Trophoblast cell (in vitro differentiated cells and primary cell): Measurements from ENCODE around the gene MYNN.

ENCODE experiments used
- DNase-seq, 2 donors: peaks; one replicate each; pipeline ENCODE4 v3.0.0-alpha.2; 2016
- H2AFZ ChIP-seq: 2 replicates; pipeline ENCODE4 v1.6.1; 2013; ENCODE audit warnings: low read length, moderate library complexity, mild to moderate bottlenecking; ENCODE audit not compliant: insufficient read depth, poor library complexity
- H2AK5ac ChIP-seq: 2 replicates; pipeline ENCODE4 v1.6.1; 2013; ENCODE audit warnings: mild to moderate bottlenecking, low read length
- H2BK120ac ChIP-seq: 2 replicates; pipeline ENCODE4 v1.6.1; 2013; ENCODE audit warnings: low read length, mild to moderate bottlenecking, moderate library complexity; ENCODE audit not compliant: insufficient read depth, poor library complexity
- H2BK12ac ChIP-seq: 2 replicates; pipeline ENCODE4 v1.6.1; 2013; ENCODE audit warnings: mild to moderate bottlenecking, low read length, moderate library complexity
- H2BK5ac ChIP-seq: 2 replicates; pipeline ENCODE4 v1.6.1; 2013; ENCODE audit warnings: low read length, low read depth, moderate library complexity, mild to moderate bottlenecking; ENCODE audit not compliant: poor library complexity
- H3K14ac ChIP-seq: 2 replicates; pipeline ENCODE4 v1.6.1; 2013; ENCODE audit warnings: mild to moderate bottlenecking, low read length
- H3K18ac ChIP-seq: 2 replicates; pipeline ENCODE4 v1.6.1; 2013; ENCODE audit warnings: mild to moderate bottlenecking, low read length
- H3K23ac ChIP-seq: 2 replicates; pipeline ENCODE4 v1.6.1; 2013; ENCODE audit warnings: low read length
- H3K27ac ChIP-seq: 2 replicates; pipeline ENCODE4 v1.5.1; 2013; ENCODE audit warnings: low read depth, mild to moderate bottlenecking, inconsistent platforms, low read length, moderate library complexity
- H3K27me3 ChIP-seq: 2 replicates; pipeline ENCODE4 v1.6.1; 2013; ENCODE audit warnings: inconsistent platforms, mild to moderate bottlenecking, low read length, moderate library complexity; ENCODE audit not compliant: insufficient read depth
- H3K36me3 ChIP-seq, 2 experiments: 1 replicate in 1 of 2; 2 replicates in 1 of 2; pipeline ENCODE4 v1.6.1; 2013; ENCODE audit warnings: low read length in 2 of 2, mild to moderate bottlenecking in 2 of 2, moderate library complexity in 1 of 2; ENCODE audit not compliant: insufficient read depth in 2 of 2, control insufficient read depth in 1 of 2
- H3K4ac ChIP-seq: 2 replicates; pipeline ENCODE4 v1.6.1; 2013; ENCODE audit warnings: low read depth, mild to moderate bottlenecking, low read length, moderate library complexity
- H3K4me1 ChIP-seq, 2 experiments: 1 replicate in 1 of 2; 2 replicates in 1 of 2; pipeline ENCODE4 v1.6.1; 2013; ENCODE audit warnings: low read length in 2 of 2, mild to moderate bottlenecking in 2 of 2, moderate library complexity in 1 of 2; ENCODE audit not compliant: insufficient read depth in 2 of 2, control insufficient read depth in 1 of 2
- H3K4me2 ChIP-seq: 2 replicates; pipeline ENCODE4 v1.6.1; 2013; ENCODE audit warnings: inconsistent platforms, mild to moderate bottlenecking, low read length, moderate library complexity
- H3K4me3 ChIP-seq: 2 replicates; pipeline ENCODE4 v1.5.1; 2013; ENCODE audit warnings: mild to moderate bottlenecking, low read depth, low read length, inconsistent platforms
- H3K79me1 ChIP-seq: one replicate; pipeline ENCODE4 v1.6.1; 2013; ENCODE audit warnings: low read length
- H3K79me2 ChIP-seq: 2 replicates; pipeline ENCODE4 v1.6.1; 2013; ENCODE audit warnings: low read length, mild to moderate bottlenecking; ENCODE audit not compliant: control insufficient read depth, insufficient read depth, poor library complexity
- H3K9ac ChIP-seq: 2 replicates; pipeline ENCODE4 v1.6.1; 2013; ENCODE audit warnings: mild to moderate bottlenecking, low read length
- H3K9me3 ChIP-seq: 2 replicates; pipeline ENCODE4 v1.6.1; 2013; ENCODE audit warnings: low read depth, mild to moderate bottlenecking, control low read depth, inconsistent platforms, low read length; ENCODE audit not compliant: insufficient read depth
- H4K12ac ChIP-seq: 2 replicates; pipeline ENCODE4 v1.6.1; 2013; ENCODE audit warnings: low read depth, mild to moderate bottlenecking, low read length, moderate library complexity
- H4K8ac ChIP-seq: 2 replicates; pipeline ENCODE4 v1.6.1; 2013; ENCODE audit warnings: low read depth, mild to moderate bottlenecking, low read length, moderate library complexity
- H4K91ac ChIP-seq: one replicate; pipeline ENCODE4 v1.6.1; 2013; ENCODE audit warnings: low read depth, mild to moderate bottlenecking, low read length, moderate library complexity
- WGBS: extraction: QIAGEN DNeasy Blood & Tissue Kit; methylation state at CpG from one replicate; pipeline ENCODE4 v1.1.7; 2013; ENCODE audit warnings: missing lambda C conversion rate; ENCODE audit not compliant: insufficient read length, insufficient coverage; ENCODE audit errors: extremely low coverage; 5-methylcytosine and 5-hydroxymethylcytosine counted together

MYNN gene

DNA sequence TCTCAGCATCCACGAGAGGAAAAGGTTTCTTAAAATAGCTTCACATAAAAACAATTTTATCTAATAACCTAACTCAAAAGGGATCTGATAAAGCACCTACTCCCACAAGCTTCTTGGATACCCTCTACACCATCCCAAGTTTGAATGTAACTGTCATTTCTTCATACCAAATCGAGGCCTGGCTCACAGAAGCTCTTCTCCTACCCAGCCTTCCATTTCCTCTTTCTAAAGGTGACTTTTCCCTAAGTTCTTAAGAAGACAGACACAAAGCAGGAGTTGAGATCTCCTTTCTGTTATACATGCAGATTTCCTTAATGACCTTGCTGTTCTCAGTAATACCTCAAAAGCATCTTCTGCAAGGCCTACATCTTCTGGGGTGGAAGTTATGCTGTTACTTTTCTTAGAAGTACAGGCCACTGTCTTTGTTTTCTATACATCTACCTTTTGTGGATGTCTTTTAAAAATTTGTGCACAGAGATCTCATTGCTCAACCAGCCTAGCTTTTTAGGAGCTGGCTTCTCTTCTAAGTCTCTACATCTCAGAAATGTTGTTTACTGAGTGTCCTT is 36.1 kb downstream of the MYNN start:
- no CpG with 5 or more reads among the region's 2 CpGs for WGBS

DNA sequence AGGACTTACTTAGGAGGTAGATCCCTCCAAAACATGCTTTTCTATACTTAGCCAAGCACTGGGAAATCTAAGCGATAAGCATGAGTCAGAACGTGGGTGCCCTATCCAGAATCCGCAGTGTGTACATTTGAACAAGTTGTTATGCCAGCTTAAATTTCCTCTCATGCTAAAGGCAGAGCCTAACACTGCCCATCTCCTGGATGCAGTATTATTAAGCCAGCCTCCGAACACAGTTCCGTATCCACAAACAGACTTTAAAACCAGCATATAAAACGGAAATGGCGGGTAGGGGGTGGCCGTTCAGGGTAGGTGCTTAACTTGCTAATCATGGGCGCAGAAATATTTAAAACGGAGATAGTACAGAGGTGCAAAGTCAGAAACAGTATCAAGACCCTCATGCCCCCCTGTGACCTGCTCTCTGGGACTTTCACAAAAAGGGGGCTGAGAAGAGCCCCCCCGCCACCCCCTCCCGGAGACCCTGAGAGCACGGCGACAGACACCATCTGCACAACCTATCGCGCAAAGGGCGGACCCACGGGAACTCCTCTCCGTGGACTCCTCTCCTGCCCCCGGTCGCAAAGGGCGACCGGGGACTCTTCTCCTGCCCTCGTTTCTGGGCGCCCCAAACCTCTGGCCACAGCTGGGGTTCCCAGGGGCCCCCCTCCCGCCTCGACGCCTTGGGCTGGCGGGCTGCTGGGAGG is 38.6 kb downstream of the MYNN start:
- no peaks in the 10 kb centered on the region for H3K9me3 ChIP-seq
- no peak overlapping the region for H2BK120ac ChIP-seq
- no peaks in the 10 kb centered on the region for H3K27me3 ChIP-seq
- H3K9ac ChIP-seq = no peak overlapping the region
- WGBS = no CpG with 5 or more reads among the region's 29 CpGs
- H4K12ac ChIP-seq = no peak overlapping the region
- peaks cover 2% of the 10 kb centered on the region for H3K79me1 ChIP-seq
- no peak overlapping the region for H3K4ac ChIP-seq
- peak overlapping the region; percentile 50 for H4K8ac ChIP-seq
- no peak overlapping the region for H2BK12ac ChIP-seq
- DNase-seq = no peak
- H2AFZ ChIP-seq = peak overlapping the region; percentile 45
- no peak overlapping the region for H2AK5ac ChIP-seq
- no peak overlapping the region for H3K23ac ChIP-seq
- no peak overlapping the region for H3K27ac ChIP-seq
- H3K36me3 ChIP-seq = no peaks in the 10 kb centered on the region
- peak overlapping the region; percentile 73 for H3K4me2 ChIP-seq
- no peak overlapping the region for H2BK5ac ChIP-seq
- peaks cover 0 to 3% of the 10 kb centered on the region in 2 experiments for H3K4me1 ChIP-seq
- no peaks in the 10 kb centered on the region for H3K79me2 ChIP-seq
- H3K4me3 ChIP-seq = peak overlapping the region; percentile 69
- peak overlapping the region; percentile 60 for H3K14ac ChIP-seq
- H3K18ac ChIP-seq = no peak overlapping the region
- peak overlapping the region; percentile 63 for H4K91ac ChIP-seq

More for the DNA sequence above, 36.1 kb downstream of the MYNN start:
- Histone ChIP-seq H3K9me3 (no peaks in the 10 kb centered on the region), H3K23ac (no peak overlapping the region), H3K4me3 (no peak overlapping the region), H4K12ac (no peak overlapping the region), H4K8ac (no peak overlapping the region), H2AFZ (no peak overlapping the region), H3K4ac (no peak overlapping the region), H3K4me1 (peaks cover 0 to 3% of the 10 kb centered on the region in 2 experiments), H3K27ac (no peak overlapping the region), H2BK12ac (no peak overlapping the region), H3K79me2 (no peaks in the 10 kb centered on the region), H3K79me1 (peaks cover 2% of the 10 kb centered on the region), H2AK5ac (no peak overlapping the region), H4K91ac (no peak overlapping the region), H3K36me3 (no peaks in the 10 kb centered on the region), H3K14ac (no peak overlapping the region), H2BK5ac (no peak overlapping the region), H2BK120ac (no peak overlapping the region), H3K9ac (no peak overlapping the region), H3K27me3 (no peaks in the 10 kb centered on the region), H3K4me2 (no peak overlapping the region), H3K18ac (no peak overlapping the region)
- DNase-seq = no peak

DNA sequence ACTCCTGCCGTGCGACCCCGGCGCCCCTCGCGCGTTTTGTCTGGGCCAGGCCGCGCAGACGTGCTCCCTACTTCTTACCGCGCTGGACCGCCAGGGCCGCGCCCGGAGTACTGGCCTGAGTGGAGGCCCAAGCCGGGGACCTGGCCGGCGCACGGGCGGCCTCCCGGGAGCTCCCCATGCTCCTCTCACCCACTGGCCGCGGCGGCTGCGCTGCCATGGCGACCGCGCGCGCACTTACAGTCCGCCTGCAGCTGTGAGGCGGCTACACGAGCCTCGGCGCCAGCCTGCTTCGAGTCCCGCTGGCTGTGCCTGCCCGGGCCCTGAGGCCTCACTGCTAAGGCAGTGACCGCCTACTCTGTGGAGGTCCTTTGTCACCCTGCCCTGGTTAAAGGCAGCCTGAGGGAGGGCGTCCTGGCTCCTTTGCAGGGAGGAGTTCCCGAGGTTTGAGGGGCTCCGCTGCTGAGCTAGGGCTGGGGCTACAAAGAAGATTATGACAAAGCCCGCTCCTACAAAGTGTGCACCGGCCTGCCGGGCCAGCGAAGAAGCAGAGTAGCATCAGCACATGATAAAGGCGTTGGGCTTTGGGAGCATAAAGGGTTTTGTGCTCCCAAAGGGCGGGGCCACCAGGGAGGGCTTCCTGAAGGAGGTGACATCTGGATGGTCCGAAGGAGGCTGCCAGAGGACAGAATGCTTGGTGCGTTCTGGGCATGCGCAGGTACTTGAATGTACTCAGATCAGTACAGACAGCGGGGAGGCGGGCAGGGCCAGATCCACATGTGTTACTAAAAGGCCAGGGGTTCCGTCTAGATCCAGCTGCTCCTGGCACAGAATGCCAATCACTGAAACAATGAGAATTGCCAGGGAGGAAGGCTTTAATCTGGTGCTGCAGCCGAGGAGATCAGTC is 39.4 kb downstream of the MYNN start, which contains the start of the genes LRRC34 and LRRIQ4:
TSS of gene LRRC34 (minus strand) at position 573 of the 904 bp plus-strand sequence. CDS start at position 217, 356 bp downstream.
TSS of gene LRRIQ4 (plus strand) at position 539 of the 904 bp plus-strand sequence. CDS start 9,052 bp downstream, outside the sequence.
- no peak within 1 kb of the TSS for H3K4ac ChIP-seq
- no peaks in the 10 kb centered on the region for H3K9me3 ChIP-seq
- peak within 1 kb of the TSS; percentile 63 for H4K91ac ChIP-seq

DNA sequence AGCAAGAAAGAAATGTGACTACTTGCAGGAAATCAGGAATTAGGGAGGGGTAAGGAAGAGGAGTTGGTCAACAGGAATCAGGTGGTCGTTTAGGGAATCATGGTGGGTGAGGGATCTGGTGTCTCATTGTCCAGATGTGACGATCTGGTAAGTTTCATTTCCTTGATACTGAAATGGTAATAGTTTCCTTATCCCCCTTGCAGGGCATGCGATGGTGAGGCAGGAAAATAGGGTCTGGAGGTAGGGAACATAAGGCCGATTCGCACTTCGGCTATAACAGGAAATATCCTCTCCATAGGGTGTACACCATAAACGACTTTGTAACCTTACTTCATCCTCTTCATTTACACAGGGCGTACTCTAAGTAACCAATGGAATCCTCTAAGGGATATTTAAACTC is 40.1 kb downstream of the MYNN start:
- peaks cover 2% of the 10 kb centered on the region for H3K79me1 ChIP-seq
- H4K12ac ChIP-seq = no peak overlapping the region
- no peak overlapping the region for H4K91ac ChIP-seq
- H2BK5ac ChIP-seq = no peak overlapping the region
- H2BK12ac ChIP-seq = no peak overlapping the region
- peaks cover 0 to 3% of the 10 kb centered on the region in 2 experiments for H3K4me1 ChIP-seq
- H3K9me3 ChIP-seq = no peaks in the 10 kb centered on the region
- H3K27ac ChIP-seq = no peak overlapping the region
- H3K9ac ChIP-seq = no peak overlapping the region
- no peak overlapping the region for H3K4ac ChIP-seq
- H3K23ac ChIP-seq = no peak overlapping the region
- no peaks in the 10 kb centered on the region for H3K36me3 ChIP-seq
- no peak overlapping the region for H3K18ac ChIP-seq
- no peak overlapping the region for H2AFZ ChIP-seq
- WGBS = no CpG with 5 or more reads among the region's 8 CpGs
- no peak overlapping the region for H3K4me3 ChIP-seq
- no peaks in the 10 kb centered on the region for H3K27me3 ChIP-seq
- no peaks in the 10 kb centered on the region for H3K79me2 ChIP-seq
- DNase-seq = no peak
- no peak overlapping the region for H2AK5ac ChIP-seq
- peak overlapping the region; percentile 73 for H3K4me2 ChIP-seq
- H2BK120ac ChIP-seq = no peak overlapping the region
- H4K8ac ChIP-seq = no peak overlapping the region
- no peak overlapping the region for H3K14ac ChIP-seq

More for the DNA sequence above, 39.4 kb downstream of the MYNN start, which contains the start of the genes LRRC34 and LRRIQ4:
- Histone ChIP-seq H3K4me2 (peak within 1 kb of the TSS; percentile 73), H3K18ac (peak within 1 kb of the TSS; percentile 14), H4K8ac (peak within 1 kb of the TSS; percentile 50), H3K23ac (no peak within 1 kb of the TSS), H2AFZ (peak within 1 kb of the TSS; percentile 45), H3K36me3 (no peaks in the 10 kb centered on the region), H3K79me1 (peaks cover 2% of the 10 kb centered on the region), H3K4me1 (peaks cover 0 to 3% of the 10 kb centered on the region in 2 experiments), H3K4me3 (peak within 1 kb of the TSS; percentile 69), H3K27me3 (no peaks in the 10 kb centered on the region), H2BK12ac (no peak within 1 kb of the TSS), H3K14ac (peak within 1 kb of the TSS; percentile 60), H3K27ac (no peak within 1 kb of the TSS), H2BK5ac (no peak within 1 kb of the TSS), H3K79me2 (no peaks in the 10 kb centered on the region), H3K9ac (no peak within 1 kb of the TSS), H4K12ac (peak within 1 kb of the TSS; percentile 21), H2AK5ac (no peak within 1 kb of the TSS), H2BK120ac (no peak within 1 kb of the TSS)
- peak; percentile 13 to 57 for DNase-seq
- no CpG with 5 or more reads among the region's 56 CpGs for WGBS
